Tibial nerve (tissue), 4 donors: ENCODE data around the gene HOXA5. TPM values are rescaled to one million over a fixed set of nuclear protein-coding genes. Genes with fewer than 3 reads are reported as not detected.

ENCODE experiments used
- DNase-seq, 2 donors: peaks; one replicate each; pipeline ENCODE4 v3.0.0-alpha.2; 2019; ENCODE audit warnings: low spot score in 2 of 2
- H3K27ac ChIP-seq, 4 donors: fragments of 200-600 bp; sonication (generic) in 3 of 4; one replicate each; pipeline ENCODE4 v1.5.1; 2017 to 2019; ENCODE audit warnings: mild to moderate bottlenecking in 1 of 4
- H3K27me3 ChIP-seq, 2 donors: fragments of 200-600 bp; sonication (generic) in 1 of 2; one replicate each; pipeline versions ENCODE4 v1.5.1 to v1.6.0; 2017 to 2019
- H3K36me3 ChIP-seq, 3 donors: fragments of 200-600 bp; sonication (generic); one replicate each; pipeline ENCODE4 v1.5.1; 2018 to 2019
- H3K4me1 ChIP-seq, 4 donors: fragments of 200-600 bp; sonication (generic) in 3 of 4; one replicate each; pipeline ENCODE4 v1.5.1; 2017 to 2019
- H3K4me3 ChIP-seq, 4 donors: fragments of 200-600 bp; sonication (generic) in 3 of 4; one replicate each; pipeline ENCODE4 v1.5.1; 2017 to 2019; ENCODE audit warnings: mild to moderate bottlenecking in 1 of 4, moderate library complexity in 1 of 4
- H3K9me3 ChIP-seq, 4 donors: fragments of 200-600 bp; sonication (generic) in 3 of 4; one replicate each; pipeline ENCODE4 v1.5.1; 2017 to 2019
- CTCF ChIP-seq, 5 experiments: fragments of 200-600 bp in 3 of 5; fragments of 450-650 bp in 2 of 5; sonication (generic) in 3 of 5; IDR thresholded peaks; one replicate each; pipeline ENCODE4 v1.5.1; 2016 to 2019; ENCODE audit warnings: antibody characterized with exemption in 5 of 5, mild to moderate bottlenecking in 3 of 5, moderate library complexity in 2 of 5
- EP300 ChIP-seq, 2 donors: sonication (generic); formaldehyde crosslinking; IDR thresholded peaks; one replicate each; pipeline ENCODE4 v1.6.1; 2017; ENCODE audit warnings: antibody characterized with exemption in 2 of 2, mild to moderate bottlenecking in 1 of 2
- POLR2A ChIP-seq, 2 donors: fragments of 450-650 bp; IDR thresholded peaks; one replicate each; pipeline ENCODE4 v1.6.1; 2017; ENCODE audit warnings: antibody characterized with exemption in 2 of 2, mild to moderate bottlenecking in 2 of 2, moderate library complexity in 2 of 2
- WGBS, 2 donors: methylation state at CpG; one replicate each; pipeline ENCODE4 v1.1.5; 2018; 5-methylcytosine and 5-hydroxymethylcytosine counted together
- total RNA-seq, 4 donors: library from RNA; depleted of rRNA; stranded (reverse); fragments of >200 nt; gene quantifications; one replicate each; pipeline ENCODE4 v1.1.0, GENCODE V29; 2016

HOXA5 gene
- total RNA-seq, 4 donors from 2014 or later: 12.0 to 25.9 (median 16.6) TPM

DNA sequence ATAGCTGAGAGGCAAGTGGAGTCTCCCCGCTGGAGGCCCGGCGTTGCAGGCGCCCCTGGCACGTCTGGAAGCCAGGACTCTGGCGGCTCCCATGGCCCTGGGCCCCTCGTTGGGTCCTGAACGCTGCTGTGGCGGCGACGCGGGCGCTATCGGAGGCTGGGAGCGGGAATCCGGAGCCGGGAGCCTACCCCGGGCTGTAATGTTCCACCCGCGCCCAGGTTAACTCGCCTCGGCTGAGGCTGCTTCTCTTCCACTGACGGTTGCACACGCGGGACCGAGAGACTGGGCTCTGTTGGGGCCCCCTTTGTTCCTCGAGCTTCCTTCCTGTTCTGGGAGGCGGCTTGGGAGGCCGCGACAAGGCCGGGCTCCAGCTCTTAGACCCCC, 1.3 kb upstream of the HOXA5 start:
- WGBS, 2 donors: 37 to 55% methylated on average over 31 of the region's 31 CpGs
- no peak for TF ChIP-seq EP300 (IDR thresholded peaks at IDR 0.05)
- no peak for TF ChIP-seq CTCF (IDR thresholded peaks at IDR 0.05)
- TF ChIP-seq POLR2A (IDR thresholded peaks at IDR 0.05): no peak
- Histone ChIP-seq H3K4me1 (peaks cover 0 to 54% (median 7%) of the 10 kb centered on the region in 4 donors), H3K36me3 (peaks cover 0 to 28% (median 0%) of the 10 kb centered on the region in 3 donors), H3K4me3 (no peak overlapping the region), H3K27me3 (peaks cover 0 to 97% of the 10 kb centered on the region in 2 donors), H3K9me3 (no peaks in the 10 kb centered on the region), H3K27ac (peak overlapping the region in 3 of 4 donors; percentile 19 to 55 (median 46))
- no peak for DNase-seq

DNA sequence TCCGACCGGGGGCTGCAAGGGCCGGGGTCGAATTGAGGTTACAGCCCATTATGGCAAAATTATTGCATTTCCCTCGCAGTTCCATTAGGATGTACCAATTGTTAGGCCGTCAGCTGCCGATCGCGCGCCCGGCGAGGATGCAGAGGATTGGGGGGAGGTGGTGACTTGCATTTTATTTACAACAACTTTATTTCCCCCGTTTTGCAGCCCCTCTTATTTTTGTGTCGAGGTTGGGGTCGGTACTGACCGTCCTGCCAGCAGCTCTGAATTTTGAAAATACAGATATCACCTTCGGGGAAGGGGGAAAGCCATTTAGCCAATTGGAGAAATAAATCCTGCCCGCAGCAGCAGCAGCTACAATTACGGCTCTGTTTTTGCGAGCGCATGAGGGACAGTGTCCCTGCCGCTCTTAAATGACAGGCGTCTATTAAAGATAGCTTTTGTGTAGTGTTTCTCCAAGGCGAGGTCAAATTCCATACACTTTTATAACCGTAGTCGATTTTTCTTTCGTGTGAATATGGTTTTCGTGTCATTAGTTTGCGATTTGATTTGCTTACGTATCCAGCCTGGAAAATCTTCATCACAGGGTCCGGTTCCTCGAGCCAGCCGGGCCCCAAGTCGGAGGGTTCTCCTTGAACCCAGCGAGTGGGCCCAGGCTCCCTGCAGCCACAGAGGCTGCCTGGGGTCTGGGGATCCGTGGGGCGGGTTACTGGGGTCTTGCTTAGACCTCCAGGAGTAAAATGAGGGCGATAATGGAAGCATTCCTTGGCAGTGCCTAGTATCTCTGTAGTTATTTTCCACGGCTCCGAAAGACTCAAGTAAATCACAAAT, 684 bp upstream of the HOXA5 start:
- WGBS, 2 donors: 36 to 59% methylated on average over 40 of the region's 40 CpGs
- no peak for DNase-seq
- TF ChIP-seq EP300 (IDR thresholded peaks at IDR 0.05) (no peak), CTCF (IDR thresholded peaks at IDR 0.05) (no peak), POLR2A (IDR thresholded peaks at IDR 0.05) (no peak)

DNA sequence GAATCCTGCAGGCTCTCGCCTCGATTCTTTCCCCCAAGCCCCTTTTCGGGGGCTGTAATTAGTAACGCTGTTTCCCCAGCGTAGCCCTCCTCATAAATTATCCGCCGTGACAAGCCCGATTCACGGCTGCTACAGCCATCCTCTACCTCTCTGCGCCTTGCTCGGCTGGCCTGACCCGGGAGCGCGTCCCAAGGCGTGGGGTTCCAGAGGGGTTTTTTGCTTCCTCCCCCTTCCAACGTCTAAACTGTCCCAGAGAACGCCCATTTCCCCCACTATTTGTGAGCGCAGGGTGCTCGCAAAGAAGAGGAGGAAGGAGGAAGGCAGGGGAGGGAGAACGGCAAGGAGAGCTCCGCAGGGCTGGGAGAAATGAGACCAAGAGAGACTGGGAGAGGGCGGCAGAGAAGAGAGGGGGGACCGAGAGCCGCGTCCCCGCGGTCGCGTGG, 880 bp downstream of the HOXA5 start:
- Histone ChIP-seq H3K4me3 (peak overlapping the region; percentile 28 to 54 (median 44)), H3K36me3 (peaks cover 0 to 33% (median 0%) of the 10 kb centered on the region in 3 donors), H3K4me1 (peaks cover 0 to 58% (median 2%) of the 10 kb centered on the region in 4 donors), H3K9me3 (no peaks in the 10 kb centered on the region), H3K27me3 (peaks cover 0 to 89% of the 10 kb centered on the region in 2 donors), H3K27ac (peak overlapping the region; percentile 25 to 83 (median 76))
- no peak for DNase-seq
- TF ChIP-seq POLR2A (IDR thresholded peaks at IDR 0.05): no peak
- TF ChIP-seq CTCF (IDR thresholded peaks at IDR 0.05): no peak
- TF ChIP-seq EP300 (IDR thresholded peaks at IDR 0.05): no peak
- 26 to 43% methylated on average over 29 of the region's 29 CpGs for WGBS, 2 donors

More for the DNA sequence above, 684 bp upstream of the HOXA5 start:
- Histone ChIP-seq H3K9me3 (no peaks in the 10 kb centered on the region), H3K36me3 (peaks cover 0 to 33% (median 0%) of the 10 kb centered on the region in 3 donors), H3K27ac (peak overlapping the region in 3 of 4 donors; percentile 19 to 55 (median 46)), H3K4me3 (peak overlapping the region in 2 of 4 donors; percentile 28 to 54), H3K4me1 (peaks cover 0 to 55% (median 7%) of the 10 kb centered on the region in 4 donors), H3K27me3 (peaks cover 0 to 97% of the 10 kb centered on the region in 2 donors)

DNA sequence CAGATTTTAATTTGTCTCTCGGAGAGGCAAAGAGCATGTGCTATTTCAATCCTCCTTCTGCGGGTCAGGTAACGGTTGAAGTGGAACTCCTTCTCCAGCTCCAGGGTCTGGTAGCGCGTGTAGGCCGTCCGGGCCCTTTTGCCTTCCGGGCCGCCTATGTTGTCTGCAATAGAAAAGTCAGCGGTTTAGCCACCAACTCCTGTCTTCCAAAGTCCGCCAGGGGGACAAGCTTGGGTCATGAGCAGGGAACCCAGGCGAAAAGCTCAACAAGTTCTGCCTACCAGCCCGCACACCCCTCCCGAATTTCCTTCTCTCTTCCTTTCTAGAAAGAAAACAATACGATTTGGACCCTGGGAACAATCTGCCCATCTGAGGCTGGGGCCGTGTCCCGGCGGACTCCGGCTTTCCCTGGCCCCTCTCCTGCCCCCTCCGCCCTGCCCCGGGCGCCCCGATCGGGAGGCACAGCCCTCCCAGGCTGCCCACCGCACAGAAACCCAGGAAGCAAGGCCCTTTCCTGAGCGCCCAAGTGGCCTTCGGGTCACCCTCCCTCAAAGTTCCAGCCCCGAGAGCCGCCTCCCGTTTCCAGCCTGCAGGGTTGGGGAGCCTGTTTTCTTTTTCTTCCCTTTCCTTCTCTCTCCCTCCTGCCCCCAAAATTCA, 1.4 kb downstream of the HOXA5 start:
- no peaks in the 10 kb centered on the region for H3K9me3 ChIP-seq
- H3K36me3 ChIP-seq: peaks cover 0 to 33% (median 0%) of the 10 kb centered on the region in 3 donors
- peaks cover 0 to 58% (median 4%) of the 10 kb centered on the region in 4 donors for H3K4me1 ChIP-seq
- TF ChIP-seq EP300 (IDR thresholded peaks at IDR 0.05): no peak
- no peak for TF ChIP-seq POLR2A (IDR thresholded peaks at IDR 0.05)
- no peak for TF ChIP-seq CTCF (IDR thresholded peaks at IDR 0.05)
- peak overlapping the region; percentile 25 to 83 (median 76) for H3K27ac ChIP-seq
- DNase-seq: no peak
- H3K4me3 ChIP-seq: peak overlapping the region; percentile 28 to 54 (median 44)
- peaks cover 0 to 85% of the 10 kb centered on the region in 2 donors for H3K27me3 ChIP-seq
- WGBS, 2 donors: 43 to 70% methylated on average over 30 of the region's 30 CpGs
